WERI-Rb-1 (cell line): ENCODE measurements around the gene ICOSLG.

Experiments
- DNase-seq: peaks from one replicate; pipeline ENCODE4 v3.0.0-alpha.2; 2020
- H3K27ac ChIP-seq: fragments of 250-450 bp; sonication (Bioruptor Pico); 2 replicates; pipeline ENCODE4 v1.5.1; 2020; ENCODE audit warnings: mild to moderate bottlenecking, moderate library complexity
- H3K27me3 ChIP-seq: fragments of 250-450 bp; sonication (Bioruptor Pico); 2 replicates; pipeline ENCODE4 v1.5.1; 2021; ENCODE audit warnings: mild to moderate bottlenecking, low read depth, moderate library complexity; ENCODE audit not compliant: insufficient read depth, severe bottlenecking
- H3K36me3 ChIP-seq: fragments of 250-450 bp; sonication (Bioruptor Pico); 2 replicates; pipeline ENCODE4 v1.5.1; 2020; ENCODE audit warnings: mild to moderate bottlenecking, moderate library complexity
- H3K4me3 ChIP-seq: 2 replicates; pipeline ENCODE4 v1.5.1; 2011; ENCODE audit warnings: low read depth, mild to moderate bottlenecking, control low read depth, low read length
- H3K9me3 ChIP-seq: fragments of 250-450 bp; sonication (Bioruptor Pico); 2 replicates; pipeline ENCODE4 v1.5.1; 2021; ENCODE audit warnings: mild to moderate bottlenecking, moderate library complexity; ENCODE audit not compliant: severe bottlenecking
- CTCF ChIP-seq: IDR thresholded peaks from 2 replicates; pipeline ENCODE4 v1.5.1; 2011; ENCODE audit warnings: low read depth, mild to moderate bottlenecking, control low read depth, inconsistent platforms, low read length

Gene ICOSLG

GRCh38 chr21:44261675-44262295 is 21.0 kb upstream of the ICOSLG start, which contains the start of gene DNMT3L:
TSS of gene DNMT3L (minus strand) at chr21:44261897. CDS start at chr21:44261259, 638 bp downstream.
- Histone ChIP-seq H3K36me3 (no peaks in the 10 kb centered on the region), H3K27me3 (no peaks in the 10 kb centered on the region), H3K4me3 (no peak within 1 kb of the TSS), H3K9me3 (peaks cover 9% of the 10 kb centered on the region), H3K27ac (peak within 1 kb of the TSS; percentile 99)
- DNase-seq, result no peak
- TF ChIP-seq CTCF, result no peak

GRCh38 chr21:44260791-44261631 is 20.3 kb upstream of the ICOSLG start:
- Histone ChIP-seq H3K27me3 (no peaks in the 10 kb centered on the region), H3K27ac (peak overlapping the region; percentile 62), H3K4me3 (no peak overlapping the region), H3K36me3 (no peaks in the 10 kb centered on the region), H3K9me3 (peaks cover 9% of the 10 kb centered on the region)
- DNase-seq, result no peak
- TF ChIP-seq CTCF, result no peak

- no peak for DNase-seq
- Histone ChIP-seq H3K9me3 (peaks cover 9% of the 10 kb centered on the region), H3K27me3 (no peaks in the 10 kb centered on the region), H3K36me3 (no peaks in the 10 kb centered on the region), H3K27ac (no peak overlapping the region), H3K4me3 (no peak overlapping the region)
- no peak for TF ChIP-seq CTCF
Observed at GRCh38 chr21:44260066-44260465, 19.3 kb upstream of the ICOSLG start.

- H3K4me3 ChIP-seq, result no peak overlapping the region
- no peak for TF ChIP-seq CTCF
- H3K36me3 ChIP-seq, result no peaks in the 10 kb centered on the region
- no peak overlapping the region for H3K27ac ChIP-seq
- H3K27me3 ChIP-seq, result no peaks in the 10 kb centered on the region
- no peak for DNase-seq
- H3K9me3 ChIP-seq, result peaks cover 9% of the 10 kb centered on the region
Observed at GRCh38 chr21:44259082-44259705, 18.5 kb upstream of the ICOSLG start.

- Histone ChIP-seq H3K36me3 (no peaks in the 10 kb centered on the region), H3K4me3 (no peak overlapping the region), H3K9me3 (peaks cover 11% of the 10 kb centered on the region), H3K27me3 (no peaks in the 10 kb centered on the region), H3K27ac (no peak overlapping the region)
- no peak for TF ChIP-seq CTCF
- no peak for DNase-seq
Observed at GRCh38 chr21:44258056-44258725, 17.4 kb upstream of the ICOSLG start.
